Endothelial cell of umbilical vein (primary cell): Measurements from ENCODE around the gene KIZ. TPM values are rescaled to one million over a fixed set of nuclear protein-coding genes. Genes with fewer than 3 reads are reported as not detected.

Experiments
- BruUV-seq: library from RNA; stranded (reverse); fragments of 400-500 nt; replicated peaks from 2 replicates; lab custom pipeline; 2021; lab: Mats Ljungman, UMichigan
- CTCF ChIA-PET: fragments of 300-600, 350-600 bp; sonication (Branson Sonifier 250); formaldehyde crosslinking; loops from one replicate; lab custom pipeline; 2021; ENCODE audit warnings: antibody characterized with exemption, inconsistent platforms; lab: Charles Lee
- POLR2A ChIA-PET: fragments of 300-600, 350-600 bp; sonication (Branson Sonifier 250); formaldehyde crosslinking; loops from one replicate; lab custom pipeline; 2021; ENCODE audit warnings: antibody characterized with exemption, inconsistent platforms; lab: Charles Lee
- DNase-seq: peaks from one replicate; pipeline ENCODE4 v3.0.0-alpha.2; 2011; ENCODE audit warnings: low read depth, low spot score
- FAIRE-seq: peaks from 2 replicates; lab custom pipeline; 2011; peaks lifted over from hg19 to GRCh38; lab: Jason Lieb, UNC
- H2AFZ ChIP-seq: 2 replicates; pipeline ENCODE4 v1.6.0; 2012; ENCODE audit warnings: low read depth, low read length, control low read depth, inconsistent platforms
- H3K27ac ChIP-seq: 2 replicates; pipeline ENCODE4 v1.5.1; 2011; ENCODE audit warnings: low read depth, mild to moderate bottlenecking, control low read depth, low read length, moderate library complexity; ENCODE audit not compliant: insufficient read depth
- H3K27me3 ChIP-seq, 2 experiments: 2 replicates each; pipeline versions ENCODE4 v1.6.0 to v1.6.1; 2011; ENCODE audit warnings: low read length in 2 of 2, mixed read lengths in 1 of 2; ENCODE audit not compliant: control insufficient read depth in 2 of 2, insufficient read depth in 2 of 2
- H3K36me3 ChIP-seq, 2 experiments: 2 replicates in 1 of 2; 3 replicates in 1 of 2; pipeline ENCODE4 v1.5.1; 2011; ENCODE audit warnings: low read length in 2 of 2, mild to moderate bottlenecking in 1 of 2, moderate library complexity in 1 of 2; ENCODE audit not compliant: control insufficient read depth in 2 of 2, insufficient read depth in 2 of 2; ENCODE audit errors: extremely low read depth in 1 of 2
- H3K4me1 ChIP-seq: 3 replicates; pipeline ENCODE4 v1.5.1; 2011; ENCODE audit warnings: mild to moderate bottlenecking, low read length; ENCODE audit not compliant: control insufficient read depth, insufficient read depth; ENCODE audit errors: extremely low read depth
- H3K4me2 ChIP-seq: 2 replicates; pipeline ENCODE4 v1.6.1; 2011; ENCODE audit warnings: low read length, control low read depth, mixed read lengths; ENCODE audit not compliant: insufficient read depth
- H3K4me3 ChIP-seq, 3 experiments: fragments of 200-600 bp in 1 of 3; sonication (generic), shearing (Covaris generic) in 1 of 3; replicated peaks in 1 of 3; 2 replicates each; pipeline ENCODE4 v1.5.1; 2011 to 2016; ENCODE audit warnings: control low read depth in 3 of 3, low read length in 3 of 3, mild to moderate bottlenecking in 2 of 3, inconsistent platforms in 1 of 3, low read depth in 1 of 3, moderate library complexity in 1 of 3; ENCODE audit not compliant: insufficient read depth in 1 of 3
- H3K79me2 ChIP-seq: 2 replicates; pipeline ENCODE4 v1.6.0; 2012; ENCODE audit warnings: low read length, inconsistent platforms; ENCODE audit not compliant: control insufficient read depth, insufficient read depth
- H3K9ac ChIP-seq: replicated peaks from 2 replicates; pipeline ENCODE3; 2011; ENCODE audit warnings: low read length, control low read depth; ENCODE audit not compliant: insufficient read depth; ENCODE audit errors: extremely low read depth
- H3K9me1 ChIP-seq: replicated peaks from 3 replicates; pipeline ENCODE4 v1.6.0; 2011; ENCODE audit warnings: mild to moderate bottlenecking, low read length; ENCODE audit not compliant: control insufficient read depth, insufficient read depth; ENCODE audit errors: extremely low read depth
- H3K9me3 ChIP-seq: replicated peaks from 2 replicates; pipeline ENCODE4 v1.5.1; 2012; ENCODE audit warnings: low read length, inconsistent platforms; ENCODE audit not compliant: control insufficient read depth, insufficient read depth
- H4K20me1 ChIP-seq: replicated peaks from 2 replicates; pipeline ENCODE3; 2011; ENCODE audit warnings: mild to moderate bottlenecking, low read length; ENCODE audit not compliant: control insufficient read depth, insufficient read depth; ENCODE audit errors: extremely low read depth
- EZH2 ChIP-seq: IDR thresholded peaks from 2 replicates; pipeline ENCODE4 v1.6.1; 2012; ENCODE audit warnings: borderline replicate concordance, low read depth, mild to moderate bottlenecking, moderate library complexity, low read length, inconsistent platforms; ENCODE audit not compliant: severe bottlenecking
- FOS ChIP-seq: IDR thresholded peaks from 2 replicates; pipeline ENCODE4 v1.6.1; 2011; ENCODE audit warnings: mild to moderate bottlenecking, low read length, moderate library complexity, borderline replicate concordance; ENCODE audit not compliant: insufficient read depth
- GATA2 ChIP-seq: IDR thresholded peaks from 2 replicates; pipeline ENCODE4 v1.7.0; 2011; ENCODE audit warnings: low read depth, mild to moderate bottlenecking, moderate library complexity, mixed read lengths, low read length; ENCODE audit not compliant: insufficient read length, insufficient read depth
- JUN ChIP-seq: IDR thresholded peaks from 2 replicates; pipeline ENCODE4 v1.6.1; 2011; ENCODE audit warnings: borderline replicate concordance, low read depth; ENCODE audit not compliant: insufficient read length, insufficient read depth
- MAX ChIP-seq: IDR thresholded peaks from 2 replicates; pipeline ENCODE4 v1.6.1; 2011; ENCODE audit not compliant: insufficient read depth, insufficient read length
- MYC ChIP-seq: IDR thresholded peaks from one replicate; pipeline ENCODE4 v1.6.1; 2011; ENCODE audit warnings: mild to moderate bottlenecking, low read depth, low read length
- POLR2A ChIP-seq: IDR thresholded peaks from 2 replicates; pipeline ENCODE4 v1.6.1; 2012; ENCODE audit warnings: low read depth, mild to moderate bottlenecking, control low read depth, low read length
- POLR2AphosphoS5 ChIP-seq: IDR thresholded peaks from 2 replicates; pipeline ENCODE4 v1.6.1; 2012; ENCODE audit warnings: low read depth, mild to moderate bottlenecking, control low read depth, low read length, moderate library complexity; ENCODE audit not compliant: insufficient read depth
- dilution Hi-C: fragments of 300-500 bp; cut with MboI; formaldehyde crosslinking; loops from one replicate; pipeline ENCODE4 v1.15.0; 2019; ENCODE audit warnings: low sequenced_read_pairs; ENCODE audit not compliant: extremely low pct_ligation_motif_present
- intact Hi-C: fragments of 100-400 bp; cut with micrococcal nuclease; formaldehyde crosslinking; loops from one replicate; pipeline ENCODE4 v1.10.0; 2022
- polyA plus RNA-seq, 4 experiments: library from polyadenylated mRNA; depleted of rRNA in 3 of 4; stranded (reverse) in 3 of 4; unstranded in 1 of 4; fragments of >200 nt; gene quantifications; 2 replicates each; pipeline versions ENCODE4 v1.2.1 to v1.2.3, GENCODE V29; 2011 to 2012; ENCODE audit warnings: missing spikeins in 1 of 4
- total RNA-seq: library from RNA; stranded (reverse); gene quantifications from 2 replicates; pipeline ENCODE4 v1.2.3, GENCODE V29; 2021
- TF ChIP-seq, protein P1 (sequence below), 2 donors: IDR thresholded peaks; 1 replicate in 1 of 2; 2 replicates in 1 of 2; pipeline ENCODE4 v1.5.1; 2011; ENCODE audit warnings: low read length in 2 of 2, mild to moderate bottlenecking in 2 of 2, moderate library complexity in 2 of 2, control low read depth in 1 of 2, inconsistent platforms in 1 of 2, low read depth in 1 of 2; ENCODE audit not compliant: insufficient read depth in 1 of 2; ENCODE audit errors: extremely low read depth in 1 of 2

KIZ gene
- total and polyA plus RNA-seq, 2 donors (not counting 3 experiments of a cell fraction or from before 2014, with no cell fraction given), result 3.9 to 7.3 TPM

- no peaks in the 10 kb centered on the region for H3K79me2 ChIP-seq
- no peak overlapping the region for H3K27ac ChIP-seq
- no peak overlapping the region for H2AFZ ChIP-seq
- FAIRE-seq (no peak), DNase-seq (no peak)
- no peaks in the 10 kb centered on the region for H4K20me1 ChIP-seq
- CTCF ChIA-PET, result no interaction called here
- POLR2A ChIA-PET, result no interaction called here
- no peaks in the 10 kb centered on the region for H3K9me1 ChIP-seq
- TF ChIP-seq EZH2, result no peak
- no peak for TF ChIP-seq MYC
- TF ChIP-seq FOS, result no peak
- no peak for TF ChIP-seq JUN
- no peak for TF ChIP-seq MAX
- no peak overlapping the region for H3K4me3 ChIP-seq
- H3K36me3 ChIP-seq, result no peaks in the 10 kb centered on the region
- intact Hi-C loops, result no loop called here
- H3K9ac ChIP-seq, result no peak overlapping the region
- no peaks in the 10 kb centered on the region for H3K9me3 ChIP-seq
- peaks cover 10 to 12% of the 10 kb centered on the region in 2 experiments for H3K27me3 ChIP-seq
- no TSS peak for BruUV-seq
- dilution Hi-C loops, result no loop called here
- H3K4me2 ChIP-seq, result no peak overlapping the region
- H3K4me1 ChIP-seq, result no peaks in the 10 kb centered on the region
These were observed 165.1 kb downstream of the KIZ start for GRCh38 chr20:21291026-21291425.

DNA sequence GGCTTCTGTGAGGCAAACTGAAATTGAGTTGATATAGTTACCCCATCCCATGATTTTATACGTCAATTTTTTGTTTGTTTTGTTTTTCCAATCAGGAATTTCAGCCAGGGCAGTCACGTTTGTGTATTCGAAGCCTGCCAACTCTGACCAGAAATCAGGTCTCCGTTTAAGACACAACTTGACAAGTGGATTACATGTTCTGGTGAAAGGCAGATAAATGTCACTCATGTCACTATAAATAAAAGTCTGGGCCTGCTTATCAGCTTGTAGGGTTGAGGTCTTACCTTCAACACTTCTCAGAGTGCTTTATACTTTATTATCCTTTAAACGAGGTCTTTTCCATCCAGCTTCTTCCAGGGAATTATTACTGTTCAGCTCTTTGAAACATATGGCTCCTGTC lies 168.9 kb downstream of the KIZ start:
- dilution Hi-C loops, result no loop called here
- BruUV-seq, result no TSS peak
- Histone ChIP-seq H3K27ac (no peak overlapping the region), H3K9me1 (no peaks in the 10 kb centered on the region), H3K9ac (no peak overlapping the region), H3K4me2 (no peak overlapping the region), H3K79me2 (no peaks in the 10 kb centered on the region), H3K4me1 (no peaks in the 10 kb centered on the region), H3K27me3 (peaks cover 18 to 36% of the 10 kb centered on the region in 2 experiments), H4K20me1 (no peaks in the 10 kb centered on the region), H3K36me3 (no peaks in the 10 kb centered on the region), H3K4me3 (no peak overlapping the region), H2AFZ (no peak overlapping the region), H3K9me3 (no peaks in the 10 kb centered on the region)
- FAIRE-seq, result no peak
- TF ChIP-seq JUN, result no peak
- TF ChIP-seq, protein P1, sequence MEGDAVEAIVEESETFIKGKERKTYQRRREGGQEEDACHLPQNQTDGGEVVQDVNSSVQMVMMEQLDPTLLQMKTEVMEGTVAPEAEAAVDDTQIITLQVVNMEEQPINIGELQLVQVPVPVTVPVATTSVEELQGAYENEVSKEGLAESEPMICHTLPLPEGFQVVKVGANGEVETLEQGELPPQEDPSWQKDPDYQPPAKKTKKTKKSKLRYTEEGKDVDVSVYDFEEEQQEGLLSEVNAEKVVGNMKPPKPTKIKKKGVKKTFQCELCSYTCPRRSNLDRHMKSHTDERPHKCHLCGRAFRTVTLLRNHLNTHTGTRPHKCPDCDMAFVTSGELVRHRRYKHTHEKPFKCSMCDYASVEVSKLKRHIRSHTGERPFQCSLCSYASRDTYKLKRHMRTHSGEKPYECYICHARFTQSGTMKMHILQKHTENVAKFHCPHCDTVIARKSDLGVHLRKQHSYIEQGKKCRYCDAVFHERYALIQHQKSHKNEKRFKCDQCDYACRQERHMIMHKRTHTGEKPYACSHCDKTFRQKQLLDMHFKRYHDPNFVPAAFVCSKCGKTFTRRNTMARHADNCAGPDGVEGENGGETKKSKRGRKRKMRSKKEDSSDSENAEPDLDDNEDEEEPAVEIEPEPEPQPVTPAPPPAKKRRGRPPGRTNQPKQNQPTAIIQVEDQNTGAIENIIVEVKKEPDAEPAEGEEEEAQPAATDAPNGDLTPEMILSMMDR (IDR thresholded peaks at IDR 0.05; ENCODE audit: extremely low read depth in 1 of 2, insufficient read depth in 1 of 2, low read depth in 1 of 2, low read length in 2 of 2), result no peak
- TF ChIP-seq MAX, result no peak
- TF ChIP-seq POLR2A, result no peak
- TF ChIP-seq GATA2, result no peak
- no peak for TF ChIP-seq FOS
- no peak for TF ChIP-seq MYC
- no peak for TF ChIP-seq EZH2
- TF ChIP-seq POLR2AphosphoS5, result no peak
- intact Hi-C loops, result no loop called here
- ChIA-PET POLR2A (no interaction called here), CTCF (interaction anchor here (0.7 kb wide), 1 partner anchor 212 kb away, joined by 3 read pairs; no protein-coding TSS in a partner anchor)
- no peak for DNase-seq
